Smooth muscle cell (in vitro differentiated cells): Measurements from ENCODE around the gene CHRNB1. TPM values are rescaled to one million over a fixed set of nuclear protein-coding genes. Genes with fewer than 3 reads are reported as not detected.

ENCODE experiments used
- DNase-seq: peaks from one replicate; lab custom pipeline; 2025; ENCODE audit not compliant: unreplicated experiment; lab: John Stamatoyannopoulos, UW
- H2AFZ ChIP-seq: fragments of 200-600 bp; sonication (generic); 2 replicates; pipeline ENCODE4 v1.6.0; 2016; ENCODE audit warnings: antibody characterized with exemption, low read depth, mild to moderate bottlenecking
- H3F3A ChIP-seq: fragments of 200-600 bp; sonication (generic); 2 replicates; pipeline ENCODE4 v1.6.0; 2017; ENCODE audit warnings: antibody characterized with exemption, low read depth
- H3K27ac ChIP-seq: fragments of 200-600 bp; sonication (generic); 2 replicates; pipeline ENCODE4 v1.5.1; 2016; ENCODE audit warnings: low read depth, mild to moderate bottlenecking
- H3K27me3 ChIP-seq: fragments of 200-600 bp; sonication (generic); 2 replicates; pipeline ENCODE4 v1.6.1; 2016; ENCODE audit warnings: low read depth, mild to moderate bottlenecking
- H3K36me3 ChIP-seq: fragments of 200-600 bp; sonication (generic); 2 replicates; pipeline ENCODE4 v1.5.1; 2016; ENCODE audit warnings: low read depth
- H3K4me1 ChIP-seq: fragments of 200-600 bp; sonication (generic); 2 replicates; pipeline ENCODE4 v1.5.1; 2016; ENCODE audit warnings: low read depth
- H3K4me2 ChIP-seq: fragments of 200-600 bp; sonication (generic); 2 replicates; pipeline ENCODE4 v1.6.0; 2016; ENCODE audit warnings: mild to moderate bottlenecking
- H3K4me3 ChIP-seq: fragments of 200-600 bp; sonication (generic); 2 replicates; pipeline ENCODE4 v1.5.1; 2016; ENCODE audit warnings: mild to moderate bottlenecking
- H3K79me2 ChIP-seq: fragments of 200-600 bp; sonication (generic); 2 replicates; pipeline ENCODE4 v1.6.0; 2016; ENCODE audit warnings: low read depth, mild to moderate bottlenecking
- H3K9ac ChIP-seq: fragments of 200-600 bp; sonication (generic); 2 replicates; pipeline ENCODE4 v1.6.0; 2016; ENCODE audit warnings: low read depth
- H3K9me3 ChIP-seq: fragments of 200-600 bp; sonication (generic); replicated peaks from 2 replicates; pipeline ENCODE4 v1.5.1; 2016; ENCODE audit warnings: low read depth
- H4K20me1 ChIP-seq: fragments of 200-600 bp; sonication (generic); 2 replicates; pipeline ENCODE4 v1.6.0; 2016; ENCODE audit warnings: low read depth
- CTCF ChIP-seq: fragments of 200-600 bp; sonication (generic); IDR thresholded peaks from 2 replicates; pipeline ENCODE4 v1.5.1; 2017; ENCODE audit warnings: borderline replicate concordance, mild to moderate bottlenecking, antibody characterized with exemption; ENCODE audit not compliant: insufficient read depth, poor library complexity, severe bottlenecking
- WGBS: methylation state at CpG from one replicate; pipeline ENCODE4 v1.1.7; 2016; ENCODE audit warnings: low lambda C conversion rate; 5-methylcytosine and 5-hydroxymethylcytosine counted together
- polyA plus RNA-seq: library from polyadenylated mRNA; unstranded; fragments of >200 nt; fragmentation: Nextera tagmentation; extraction: Ambion mirVana; gene quantifications from 2 replicates; pipeline ENCODE4 v1.2.1, GENCODE V29; 2016
- total RNA-seq: library from RNA; depleted of rRNA; stranded (reverse); fragments of >200 nt; gene quantifications from 2 replicates; pipeline ENCODE4 v1.2.3, GENCODE V29; 2014

The CHRNB1 gene
- total and polyA plus RNA-seq, 2 experiments from 2014 or later, result 12.2 to 19.0 TPM

GRCh38 chr17:7503521-7503920, 58.7 kb downstream of the CHRNB1 start:
- no peaks in the 10 kb centered on the region for H3F3A ChIP-seq
- peaks cover 37% of the 10 kb centered on the region for H4K20me1 ChIP-seq
- DNase-seq, result no peak
- no peak for TF ChIP-seq CTCF
- H3K27me3 ChIP-seq, result no peaks in the 10 kb centered on the region
- H3K4me2 ChIP-seq, result no peak overlapping the region
- no peak overlapping the region for H3K4me3 ChIP-seq
- no peaks in the 10 kb centered on the region for H3K9me3 ChIP-seq
- 98% methylated on average over 8 of the region's 8 CpGs for WGBS
- peaks cover 33% of the 10 kb centered on the region for H3K36me3 ChIP-seq
- no peak overlapping the region for H2AFZ ChIP-seq
- no peak overlapping the region for H3K27ac ChIP-seq
- H3K79me2 ChIP-seq, result no peaks in the 10 kb centered on the region
- H3K4me1 ChIP-seq, result no peaks in the 10 kb centered on the region
- no peak overlapping the region for H3K9ac ChIP-seq

Other genes starting within 250 kb of the CHRNB1 start
Only the 30 nearest of the 40 such genes appear.
- 26.7 and 33.7 TPM in 2 replicates for gene CLDN7, start 182.6 kb upstream of the CHRNB1 start, total RNA-seq
- gene CLDN7, start 182.6 kb upstream of the CHRNB1 start, polyA plus RNA-seq, result 25.2 and 102 TPM in 2 replicates
- gene SLC2A4, start 163.3 kb upstream of the CHRNB1 start, total RNA-seq, result 0.18 TPM in 1 of 2 replicates, not detected in the other
- gene SLC2A4, start 163.3 kb upstream of the CHRNB1 start, polyA plus RNA-seq, result 0.11 TPM in 1 of 2 replicates, not detected in the other
- gene YBX2, start 150.4 kb upstream of the CHRNB1 start, total RNA-seq, result 0.09 and 1.3 TPM in 2 replicates
- gene YBX2, start 150.4 kb upstream of the CHRNB1 start, polyA plus RNA-seq, result 0.58 and 1.1 TPM in 2 replicates
- 260 and 323 TPM in 2 replicates for gene EIF5A, start 137.4 kb upstream of the CHRNB1 start, total RNA-seq
- gene EIF5A, start 137.4 kb upstream of the CHRNB1 start, polyA plus RNA-seq, result 797 and 860 TPM in 2 replicates
- 35.2 and 40.3 TPM in 2 replicates for gene GPS2, start 129.7 kb upstream of the CHRNB1 start, total RNA-seq
- 77.0 and 95.5 TPM in 2 replicates for gene GPS2, start 129.7 kb upstream of the CHRNB1 start, polyA plus RNA-seq
- gene NEURL4, start 115.7 kb upstream of the CHRNB1 start, total RNA-seq, result 8.6 and 23.8 TPM in 2 replicates
- 5.1 and 9.2 TPM in 2 replicates for gene NEURL4, start 115.7 kb upstream of the CHRNB1 start, polyA plus RNA-seq
- 15.2 TPM in 1 of 2 replicates, not detected in the other for gene ACAP1, start 108.5 kb upstream of the CHRNB1 start, total RNA-seq
- gene ACAP1, start 108.5 kb upstream of the CHRNB1 start, polyA plus RNA-seq, result 31.6 and 48.1 TPM in 2 replicates
- gene KCTD11, start 92.9 kb upstream of the CHRNB1 start, total RNA-seq, result 34.7 and 37.2 TPM in 2 replicates
- gene KCTD11, start 92.9 kb upstream of the CHRNB1 start, polyA plus RNA-seq, result 33.8 and 52.3 TPM in 2 replicates
- gene TMEM95, start 89.9 kb upstream of the CHRNB1 start, total RNA-seq, result 0.49 TPM in 1 of 2 replicates, not detected in the other
- gene TMEM95, start 89.9 kb upstream of the CHRNB1 start, polyA plus RNA-seq, result 0.34 TPM in 1 of 2 replicates, not detected in the other
- 4.5 and 6.3 TPM in 2 replicates for gene TNK1, start 64.0 kb upstream of the CHRNB1 start, total RNA-seq
- gene TNK1, start 64.0 kb upstream of the CHRNB1 start, polyA plus RNA-seq, result 3.6 and 13.5 TPM in 2 replicates
- 29.3 and 34.7 TPM in 2 replicates for gene PLSCR3, start 50.5 kb upstream of the CHRNB1 start, total RNA-seq
- gene PLSCR3, start 50.5 kb upstream of the CHRNB1 start, polyA plus RNA-seq, result 110 and 122 TPM in 2 replicates
- 75.6 and 133 TPM in 2 replicates for gene TMEM256, start 41.0 kb upstream of the CHRNB1 start, total RNA-seq
- 87.9 and 90.6 TPM in 2 replicates for gene TMEM256, start 41.0 kb upstream of the CHRNB1 start, polyA plus RNA-seq
- 15.1 and 20.9 TPM in 2 replicates for gene NLGN2, start 37.2 kb upstream of the CHRNB1 start, total RNA-seq
- 10.8 and 11.9 TPM in 2 replicates for gene NLGN2, start 37.2 kb upstream of the CHRNB1 start, polyA plus RNA-seq
- not detected in 2 replicates for gene SPEM1, start 24.7 kb upstream of the CHRNB1 start, total RNA-seq
- gene SPEM1, start 24.7 kb upstream of the CHRNB1 start, polyA plus RNA-seq, result not detected in 2 replicates
- gene SPEM2, start 19.4 kb upstream of the CHRNB1 start, total RNA-seq, result 0.22 TPM in 1 of 2 replicates, not detected in the other
- gene SPEM2, start 19.4 kb upstream of the CHRNB1 start, polyA plus RNA-seq, result 0.56 and 1.0 TPM in 2 replicates
- not detected in 2 replicates for gene SPEM3, start 16.2 kb upstream of the CHRNB1 start, total RNA-seq
- gene SPEM3, start 16.2 kb upstream of the CHRNB1 start, polyA plus RNA-seq, result 0.14 TPM in 1 of 2 replicates, not detected in the other
- gene TMEM102, start 9.6 kb upstream of the CHRNB1 start, total RNA-seq, result 7.3 and 10.0 TPM in 2 replicates
- gene TMEM102, start 9.6 kb upstream of the CHRNB1 start, polyA plus RNA-seq, result 10.5 and 11.9 TPM in 2 replicates
- 21.3 and 28.5 TPM in 2 replicates for gene FGF11, start 5.5 kb upstream of the CHRNB1 start, total RNA-seq
- gene FGF11, start 5.5 kb upstream of the CHRNB1 start, polyA plus RNA-seq, result 13.9 and 30.9 TPM in 2 replicates
- 24.2 and 25.6 TPM in 2 replicates for gene ZBTB4, start 34.6 kb downstream of the CHRNB1 start, total RNA-seq
- 22.8 and 26.9 TPM in 2 replicates for gene ZBTB4, start 34.6 kb downstream of the CHRNB1 start, polyA plus RNA-seq
- gene SLC35G6, start 36.4 kb downstream of the CHRNB1 start, total RNA-seq, result not detected in 2 replicates
- 0.51 TPM in 1 of 2 replicates, not detected in the other for gene SLC35G6, start 36.4 kb downstream of the CHRNB1 start, polyA plus RNA-seq
- 72.0 and 76.0 TPM in 2 replicates for gene POLR2A, start 39.3 kb downstream of the CHRNB1 start, total RNA-seq
- 80.2 and 123 TPM in 2 replicates for gene POLR2A, start 39.3 kb downstream of the CHRNB1 start, polyA plus RNA-seq
- 5.9 and 6.2 TPM in 2 replicates for gene TNFSF12, start 104.0 kb downstream of the CHRNB1 start, total RNA-seq
- 13.6 and 16.1 TPM in 2 replicates for gene TNFSF12, start 104.0 kb downstream of the CHRNB1 start, polyA plus RNA-seq
- gene TNFSF13, start 113.7 kb downstream of the CHRNB1 start, total RNA-seq, result 0.18 and 4.1 TPM in 2 replicates
- gene TNFSF13, start 113.7 kb downstream of the CHRNB1 start, polyA plus RNA-seq, result 0.38 and 1.6 TPM in 2 replicates
- gene SENP3, start 116.9 kb downstream of the CHRNB1 start, total RNA-seq, result 72.1 and 90.3 TPM in 2 replicates
- 33.7 and 35.7 TPM in 2 replicates for gene SENP3, start 116.9 kb downstream of the CHRNB1 start, polyA plus RNA-seq
- 20.7 and 22.7 TPM in 2 replicates for gene CD68, start 134.6 kb downstream of the CHRNB1 start, total RNA-seq
- 27.5 and 30.2 TPM in 2 replicates for gene CD68, start 134.6 kb downstream of the CHRNB1 start, polyA plus RNA-seq
- gene MPDU1, start 138.8 kb downstream of the CHRNB1 start, total RNA-seq, result 155 and 228 TPM in 2 replicates
- gene MPDU1, start 138.8 kb downstream of the CHRNB1 start, polyA plus RNA-seq, result 70.7 and 75.1 TPM in 2 replicates
- 13.4 and 16.1 TPM in 2 replicates for gene SOX15, start 145.0 kb downstream of the CHRNB1 start, total RNA-seq
- gene SOX15, start 145.0 kb downstream of the CHRNB1 start, polyA plus RNA-seq, result 7.3 and 39.0 TPM in 2 replicates
- gene FXR2, start 169.8 kb downstream of the CHRNB1 start, total RNA-seq, result 22.8 and 31.1 TPM in 2 replicates
- 50.0 and 50.6 TPM in 2 replicates for gene FXR2, start 169.8 kb downstream of the CHRNB1 start, polyA plus RNA-seq
- gene SAT2, start 182.8 kb downstream of the CHRNB1 start, total RNA-seq, result 64.9 and 70.8 TPM in 2 replicates
- 68.2 and 74.2 TPM in 2 replicates for gene SAT2, start 182.8 kb downstream of the CHRNB1 start, polyA plus RNA-seq
- not detected in 2 replicates for gene SHBG, start 185.1 kb downstream of the CHRNB1 start, total RNA-seq
- gene SHBG, start 185.1 kb downstream of the CHRNB1 start, polyA plus RNA-seq, result 0.83 and 0.88 TPM in 2 replicates